ENCODE data around the gene PPP1R1A. TPM values are rescaled to one million over a fixed set of nuclear protein-coding genes. Genes with fewer than 3 reads are reported as not detected.

The PPP1R1A gene
- total and polyA plus RNA-seq, 2 experiments from 2014 or later: 7.6 to 26.9 TPM

- TF ChIP-seq, protein P1, sequence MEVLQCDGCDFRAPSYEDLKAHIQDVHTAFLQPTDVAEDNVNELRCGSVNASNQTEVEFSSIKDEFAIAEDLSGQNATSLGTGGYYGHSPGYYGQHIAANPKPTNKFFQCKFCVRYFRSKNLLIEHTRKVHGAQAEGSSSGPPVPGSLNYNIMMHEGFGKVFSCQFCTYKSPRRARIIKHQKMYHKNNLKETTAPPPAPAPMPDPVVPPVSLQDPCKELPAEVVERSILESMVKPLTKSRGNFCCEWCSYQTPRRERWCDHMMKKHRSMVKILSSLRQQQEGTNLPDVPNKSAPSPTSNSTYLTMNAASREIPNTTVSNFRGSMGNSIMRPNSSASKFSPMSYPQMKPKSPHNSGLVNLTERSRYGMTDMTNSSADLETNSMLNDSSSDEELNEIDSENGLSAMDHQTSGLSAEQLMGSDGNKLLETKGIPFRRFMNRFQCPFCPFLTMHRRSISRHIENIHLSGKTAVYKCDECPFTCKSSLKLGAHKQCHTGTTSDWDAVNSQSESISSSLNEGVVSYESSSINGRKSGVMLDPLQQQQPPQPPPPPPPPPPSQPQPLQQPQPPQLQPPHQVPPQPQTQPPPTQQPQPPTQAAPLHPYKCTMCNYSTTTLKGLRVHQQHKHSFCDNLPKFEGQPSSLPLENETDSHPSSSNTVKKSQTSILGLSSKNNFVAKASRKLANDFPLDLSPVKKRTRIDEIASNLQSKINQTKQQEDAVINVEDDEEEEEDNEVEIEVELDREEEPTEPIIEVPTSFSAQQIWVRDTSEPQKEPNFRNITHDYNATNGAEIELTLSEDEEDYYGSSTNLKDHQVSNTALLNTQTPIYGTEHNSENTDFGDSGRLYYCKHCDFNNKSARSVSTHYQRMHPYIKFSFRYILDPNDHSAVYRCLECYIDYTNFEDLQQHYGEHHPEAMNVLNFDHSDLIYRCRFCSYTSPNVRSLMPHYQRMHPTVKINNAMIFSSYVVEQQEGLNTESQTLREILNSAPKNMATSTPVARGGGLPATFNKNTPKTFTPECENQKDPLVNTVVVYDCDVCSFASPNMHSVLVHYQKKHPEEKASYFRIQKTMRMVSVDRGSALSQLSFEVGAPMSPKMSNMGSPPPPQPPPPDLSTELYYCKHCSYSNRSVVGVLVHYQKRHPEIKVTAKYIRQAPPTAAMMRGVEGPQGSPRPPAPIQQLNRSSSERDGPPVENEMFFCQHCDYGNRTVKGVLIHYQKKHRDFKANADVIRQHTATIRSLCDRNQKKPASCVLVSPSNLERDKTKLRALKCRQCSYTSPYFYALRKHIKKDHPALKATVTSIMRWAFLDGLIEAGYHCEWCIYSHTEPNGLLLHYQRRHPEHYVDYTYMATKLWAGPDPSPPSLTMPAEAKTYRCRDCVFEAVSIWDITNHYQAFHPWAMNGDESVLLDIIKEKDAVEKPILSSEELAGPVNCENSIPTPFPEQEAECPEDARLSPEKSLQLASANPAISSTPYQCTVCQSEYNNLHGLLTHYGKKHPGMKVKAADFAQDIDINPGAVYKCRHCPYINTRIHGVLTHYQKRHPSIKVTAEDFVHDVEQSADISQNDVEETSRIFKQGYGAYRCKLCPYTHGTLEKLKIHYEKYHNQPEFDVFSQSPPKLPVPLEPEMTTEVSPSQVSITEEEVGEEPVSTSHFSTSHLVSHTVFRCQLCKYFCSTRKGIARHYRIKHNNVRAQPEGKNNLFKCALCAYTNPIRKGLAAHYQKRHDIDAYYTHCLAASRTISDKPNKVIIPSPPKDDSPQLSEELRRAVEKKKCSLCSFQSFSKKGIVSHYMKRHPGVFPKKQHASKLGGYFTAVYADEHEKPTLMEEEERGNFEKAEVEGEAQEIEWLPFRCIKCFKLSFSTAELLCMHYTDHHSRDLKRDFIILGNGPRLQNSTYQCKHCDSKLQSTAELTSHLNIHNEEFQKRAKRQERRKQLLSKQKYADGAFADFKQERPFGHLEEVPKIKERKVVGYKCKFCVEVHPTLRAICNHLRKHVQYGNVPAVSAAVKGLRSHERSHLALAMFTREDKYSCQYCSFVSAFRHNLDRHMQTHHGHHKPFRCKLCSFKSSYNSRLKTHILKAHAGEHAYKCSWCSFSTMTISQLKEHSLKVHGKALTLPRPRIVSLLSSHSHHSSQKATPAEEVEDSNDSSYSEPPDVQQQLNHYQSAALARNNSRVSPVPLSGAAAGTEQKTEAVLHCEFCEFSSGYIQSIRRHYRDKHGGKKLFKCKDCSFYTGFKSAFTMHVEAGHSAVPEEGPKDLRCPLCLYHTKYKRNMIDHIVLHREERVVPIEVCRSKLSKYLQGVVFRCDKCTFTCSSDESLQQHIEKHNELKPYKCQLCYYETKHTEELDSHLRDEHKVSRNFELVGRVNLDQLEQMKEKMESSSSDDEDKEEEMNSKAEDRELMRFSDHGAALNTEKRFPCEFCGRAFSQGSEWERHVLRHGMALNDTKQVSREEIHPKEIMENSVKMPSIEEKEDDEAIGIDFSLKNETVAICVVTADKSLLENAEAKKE (CRISPR knock-in tag; IDR thresholded peaks at IDR 0.05): no peak
- no peak for TF ChIP-seq EZH2phosphoT487 (IDR thresholded peaks at IDR 0.05; ENCODE audit: unreplicated experiment)
- no peak for TF ChIP-seq NANOG (IDR thresholded peaks at IDR 0.05; ENCODE audit: borderline replicate concordance)
- no peak for TF ChIP-seq CREB1 (CRISPR knock-in tag; IDR thresholded peaks at IDR 0.05; ENCODE audit: low read depth)
Observed at GRCh38 chr12:54541751-54542290, 46.6 kb downstream of the PPP1R1A start (continued).

GRCh38 chr12:54538136-54538700 lies 50.2 kb downstream of the PPP1R1A start:
- Histone ChIP-seq H3K79me2 (replicated peaks; ENCODE audit: insufficient read depth) (no peaks in the 10 kb centered on the region), H3K36me3 (ENCODE audit: insufficient read depth) (no peaks in the 10 kb centered on the region), H3K4me3 (no peak overlapping the region), H3K4me1 (ENCODE audit: insufficient read depth) (no peaks in the 10 kb centered on the region; the same call in 1 of the 2 replicates), H4K20me1 (replicated peaks; ENCODE audit: insufficient read depth) (no peaks in the 10 kb centered on the region), H3K27me3 (ENCODE audit: insufficient read depth) (no peaks in the 10 kb centered on the region; the same call in 1 of the 2 replicates), H3K9me2 (ENCODE audit: insufficient read depth) (no peaks in the 10 kb centered on the region), H3K4me2 (no peak overlapping the region), H3K27ac (ENCODE audit: low read depth) (no peak overlapping the region), H3F3A (replicated peaks; ENCODE audit: low read depth) (no peaks in the 10 kb centered on the region), H2AFZ (no peak overlapping the region)
- H3K4me3 Mint-ChIP-seq: no peak overlapping the region
- no peak overlapping the region for H3K27ac Mint-ChIP-seq
- H3K9me3 Mint-ChIP-seq: no peaks in the 10 kb centered on the region
- ATAC-seq: no peak
- H3K4me1 Mint-ChIP-seq: peaks cover 15% of the 10 kb centered on the region
- no peaks in the 10 kb centered on the region for H3K36me3 Mint-ChIP-seq (ENCODE audit: low read depth)
- DNase-seq (ENCODE audit: low spot score): no peak
- H3K27me3 Mint-ChIP-seq (ENCODE audit: insufficient read depth, low read depth, poor library complexity): peaks cover 1% of the 10 kb centered on the region
- TF ChIP-seq, protein P2, sequence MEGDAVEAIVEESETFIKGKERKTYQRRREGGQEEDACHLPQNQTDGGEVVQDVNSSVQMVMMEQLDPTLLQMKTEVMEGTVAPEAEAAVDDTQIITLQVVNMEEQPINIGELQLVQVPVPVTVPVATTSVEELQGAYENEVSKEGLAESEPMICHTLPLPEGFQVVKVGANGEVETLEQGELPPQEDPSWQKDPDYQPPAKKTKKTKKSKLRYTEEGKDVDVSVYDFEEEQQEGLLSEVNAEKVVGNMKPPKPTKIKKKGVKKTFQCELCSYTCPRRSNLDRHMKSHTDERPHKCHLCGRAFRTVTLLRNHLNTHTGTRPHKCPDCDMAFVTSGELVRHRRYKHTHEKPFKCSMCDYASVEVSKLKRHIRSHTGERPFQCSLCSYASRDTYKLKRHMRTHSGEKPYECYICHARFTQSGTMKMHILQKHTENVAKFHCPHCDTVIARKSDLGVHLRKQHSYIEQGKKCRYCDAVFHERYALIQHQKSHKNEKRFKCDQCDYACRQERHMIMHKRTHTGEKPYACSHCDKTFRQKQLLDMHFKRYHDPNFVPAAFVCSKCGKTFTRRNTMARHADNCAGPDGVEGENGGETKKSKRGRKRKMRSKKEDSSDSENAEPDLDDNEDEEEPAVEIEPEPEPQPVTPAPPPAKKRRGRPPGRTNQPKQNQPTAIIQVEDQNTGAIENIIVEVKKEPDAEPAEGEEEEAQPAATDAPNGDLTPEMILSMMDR (conservative IDR thresholded peaks at IDR 0.05; ENCODE audit: low read depth in 2 of 2): no peak
- TF ChIP-seq EZH2phosphoT487 (IDR thresholded peaks at IDR 0.05; ENCODE audit: unreplicated experiment) (no peak), ZNF331 (CRISPR knock-in tag; IDR thresholded peaks at IDR 0.05; ENCODE audit: low read depth) (no peak)
- TF ChIP-seq, protein P3, sequence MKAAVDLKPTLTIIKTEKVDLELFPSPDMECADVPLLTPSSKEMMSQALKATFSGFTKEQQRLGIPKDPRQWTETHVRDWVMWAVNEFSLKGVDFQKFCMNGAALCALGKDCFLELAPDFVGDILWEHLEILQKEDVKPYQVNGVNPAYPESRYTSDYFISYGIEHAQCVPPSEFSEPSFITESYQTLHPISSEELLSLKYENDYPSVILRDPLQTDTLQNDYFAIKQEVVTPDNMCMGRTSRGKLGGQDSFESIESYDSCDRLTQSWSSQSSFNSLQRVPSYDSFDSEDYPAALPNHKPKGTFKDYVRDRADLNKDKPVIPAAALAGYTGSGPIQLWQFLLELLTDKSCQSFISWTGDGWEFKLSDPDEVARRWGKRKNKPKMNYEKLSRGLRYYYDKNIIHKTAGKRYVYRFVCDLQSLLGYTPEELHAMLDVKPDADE (IDR thresholded peaks at IDR 0.05): no peak
